Testis (tissue), 2 donors: ENCODE measurements around the gene SCNN1B.

Experiments used
- CTCF ChIP-seq, 3 experiments: fragments of 450-650 bp in 2 of 3; fragments of 200-600 bp in 1 of 3; sonication (generic) in 1 of 3; IDR thresholded peaks; one replicate each; pipeline ENCODE4 v1.5.1; 2016 to 2019; ENCODE audit warnings: antibody characterized with exemption in 3 of 3, mild to moderate bottlenecking in 2 of 3, moderate library complexity in 1 of 3
- POLR2A ChIP-seq: fragments of 450-650 bp; IDR thresholded peaks from one replicate; pipeline ENCODE4 v1.6.1; 2017; ENCODE audit warnings: antibody characterized with exemption, mild to moderate bottlenecking, moderate library complexity

- TF ChIP-seq CTCF (IDR thresholded peaks at IDR 0.05) (no peak), POLR2A (no peak)
Measured at GRCh38 chr16:23333831-23334456, 31.8 kb downstream of the SCNN1B start.
